LNCAP (cell line): ENCODE measurements around the gene CCDC57.

Experiments used
- TF ChIP-seq, protein P1 (sequence below): fragments of 450-650 bp; IDR thresholded peaks from 2 replicates; pipeline ENCODE4 v1.5.1; 2017; ENCODE audit warnings: mild to moderate bottlenecking

Gene CCDC57

DNA sequence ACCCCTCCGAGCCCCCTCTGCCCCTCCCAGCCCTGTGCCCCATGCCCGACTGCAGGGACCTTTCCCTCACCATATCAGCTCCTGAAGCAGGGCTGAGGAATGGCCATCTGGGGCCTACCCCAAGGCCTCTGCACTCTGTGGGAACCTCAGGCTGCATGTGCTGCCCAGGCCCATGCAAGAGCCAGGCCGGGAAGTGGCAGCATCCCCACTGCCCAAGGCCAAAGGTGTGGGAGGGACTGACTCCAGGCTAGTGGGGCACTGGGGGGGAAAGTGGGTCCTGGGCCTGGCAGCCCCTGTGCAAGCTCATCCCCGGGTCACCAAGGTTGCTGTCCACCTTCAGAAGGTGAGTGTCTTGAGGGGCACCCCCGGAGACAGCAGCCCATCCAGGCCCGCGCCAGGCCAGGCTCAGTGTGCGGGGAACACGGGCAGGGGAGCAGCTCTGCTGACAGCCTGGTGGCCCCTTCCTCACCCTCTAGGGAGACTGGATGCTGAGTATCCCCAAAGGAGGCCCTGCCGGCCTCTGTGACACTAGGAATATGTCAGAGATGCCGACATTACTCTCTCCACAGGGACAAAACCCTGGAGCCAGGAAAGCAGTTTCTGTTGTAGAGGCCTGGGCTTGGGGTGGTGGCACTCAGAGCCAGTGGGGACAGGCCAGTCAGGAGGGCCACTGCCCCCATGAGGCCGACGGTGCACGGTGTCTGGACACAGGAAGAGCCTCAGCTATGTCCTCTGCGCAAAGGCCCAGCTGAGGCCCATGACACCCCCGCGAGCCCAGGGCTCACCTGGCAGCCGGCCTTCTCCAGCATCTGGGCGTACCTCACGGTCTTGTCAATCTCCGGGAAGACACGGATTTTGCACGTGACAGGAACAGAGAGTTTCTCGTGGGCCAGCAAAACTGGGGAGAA is 150.3 kb downstream of the CCDC57 start:
- TF ChIP-seq, protein P1, sequence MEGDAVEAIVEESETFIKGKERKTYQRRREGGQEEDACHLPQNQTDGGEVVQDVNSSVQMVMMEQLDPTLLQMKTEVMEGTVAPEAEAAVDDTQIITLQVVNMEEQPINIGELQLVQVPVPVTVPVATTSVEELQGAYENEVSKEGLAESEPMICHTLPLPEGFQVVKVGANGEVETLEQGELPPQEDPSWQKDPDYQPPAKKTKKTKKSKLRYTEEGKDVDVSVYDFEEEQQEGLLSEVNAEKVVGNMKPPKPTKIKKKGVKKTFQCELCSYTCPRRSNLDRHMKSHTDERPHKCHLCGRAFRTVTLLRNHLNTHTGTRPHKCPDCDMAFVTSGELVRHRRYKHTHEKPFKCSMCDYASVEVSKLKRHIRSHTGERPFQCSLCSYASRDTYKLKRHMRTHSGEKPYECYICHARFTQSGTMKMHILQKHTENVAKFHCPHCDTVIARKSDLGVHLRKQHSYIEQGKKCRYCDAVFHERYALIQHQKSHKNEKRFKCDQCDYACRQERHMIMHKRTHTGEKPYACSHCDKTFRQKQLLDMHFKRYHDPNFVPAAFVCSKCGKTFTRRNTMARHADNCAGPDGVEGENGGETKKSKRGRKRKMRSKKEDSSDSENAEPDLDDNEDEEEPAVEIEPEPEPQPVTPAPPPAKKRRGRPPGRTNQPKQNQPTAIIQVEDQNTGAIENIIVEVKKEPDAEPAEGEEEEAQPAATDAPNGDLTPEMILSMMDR, result no peak

DNA sequence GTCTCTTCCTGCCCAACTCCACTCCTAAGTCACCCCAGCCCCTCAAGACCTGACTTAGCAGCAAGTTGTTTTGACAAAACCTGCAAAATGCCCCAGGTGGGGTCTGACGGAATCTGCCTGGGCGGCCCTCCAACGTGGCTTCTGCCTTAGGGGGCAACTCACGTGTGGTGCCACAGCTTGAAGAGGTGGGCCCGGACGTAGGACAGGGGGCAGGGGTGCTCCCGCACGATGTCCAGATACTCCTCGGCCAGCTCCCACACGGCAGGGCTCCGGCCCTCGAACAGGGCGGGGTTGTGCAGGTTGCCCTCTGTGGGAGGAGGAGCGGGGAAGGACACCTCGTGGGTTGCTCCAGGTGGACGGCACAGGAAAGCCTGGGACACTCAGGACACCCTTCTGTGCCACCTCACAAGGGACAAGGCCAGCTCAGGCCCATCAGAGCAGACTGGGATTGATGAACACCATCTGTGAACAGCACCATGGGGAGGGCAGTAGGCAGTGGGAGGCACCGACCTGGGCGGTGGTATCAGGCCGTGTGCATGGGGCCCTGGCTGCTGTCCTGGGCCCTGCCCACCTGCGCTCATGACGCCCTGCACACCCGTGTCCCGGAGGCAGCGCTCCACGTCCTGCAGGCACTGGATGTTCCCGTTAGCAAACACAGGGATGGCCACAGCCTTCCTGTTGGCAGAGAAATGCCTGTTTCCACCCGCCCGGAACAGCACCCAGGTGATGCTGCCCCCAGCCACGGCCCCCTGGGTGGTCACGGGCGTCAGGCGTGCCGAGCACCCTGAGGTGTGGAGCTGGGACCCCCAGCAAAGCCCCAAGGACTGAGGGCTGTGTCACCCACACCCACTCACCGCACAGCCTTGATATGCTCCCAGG is 151.4 kb downstream of the CCDC57 start:
- TF ChIP-seq, protein P1, result no peak

DNA sequence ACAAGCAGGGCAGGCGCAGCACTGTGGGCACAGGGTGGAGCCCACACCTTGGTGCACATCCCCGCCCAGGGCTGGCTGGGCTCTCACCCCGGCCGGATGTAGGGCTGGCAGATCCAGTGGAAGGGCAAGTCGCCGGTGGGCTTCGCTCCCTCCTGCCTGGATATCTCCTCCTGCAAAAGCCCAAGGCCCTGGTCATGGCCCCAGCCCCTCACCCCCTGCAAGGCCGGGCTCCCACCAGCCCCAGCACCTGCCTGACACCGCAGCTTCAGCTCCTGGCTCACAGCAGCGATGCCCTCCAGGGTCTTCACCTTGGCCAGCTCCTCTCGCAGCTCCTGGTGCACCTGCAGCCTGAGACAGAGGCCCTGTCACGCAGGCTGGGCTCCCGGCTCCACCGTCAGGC is 152.0 kb downstream of the CCDC57 start:
- TF ChIP-seq, protein P1, result no peak

DNA sequence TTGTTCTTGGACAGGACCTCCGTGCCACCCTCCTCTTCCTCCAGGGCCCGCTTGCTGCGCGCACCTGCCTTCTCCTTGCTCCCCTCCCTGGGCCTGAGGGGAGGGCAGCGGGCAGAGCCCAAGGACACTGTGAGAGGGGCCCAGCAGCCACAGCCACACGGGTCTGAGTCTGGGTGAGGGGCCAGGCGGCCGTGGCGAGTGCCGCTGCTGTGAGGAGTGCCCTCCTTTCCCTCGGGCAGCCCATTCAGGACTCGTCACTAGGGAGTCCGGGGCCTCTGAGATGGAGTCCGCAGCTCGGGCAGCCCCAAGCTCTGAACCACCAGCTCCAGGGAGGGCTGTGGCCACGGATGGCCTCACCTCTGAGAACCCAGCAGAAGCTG is 152.7 kb downstream of the CCDC57 start:
- TF ChIP-seq, protein P1, result no peak

DNA sequence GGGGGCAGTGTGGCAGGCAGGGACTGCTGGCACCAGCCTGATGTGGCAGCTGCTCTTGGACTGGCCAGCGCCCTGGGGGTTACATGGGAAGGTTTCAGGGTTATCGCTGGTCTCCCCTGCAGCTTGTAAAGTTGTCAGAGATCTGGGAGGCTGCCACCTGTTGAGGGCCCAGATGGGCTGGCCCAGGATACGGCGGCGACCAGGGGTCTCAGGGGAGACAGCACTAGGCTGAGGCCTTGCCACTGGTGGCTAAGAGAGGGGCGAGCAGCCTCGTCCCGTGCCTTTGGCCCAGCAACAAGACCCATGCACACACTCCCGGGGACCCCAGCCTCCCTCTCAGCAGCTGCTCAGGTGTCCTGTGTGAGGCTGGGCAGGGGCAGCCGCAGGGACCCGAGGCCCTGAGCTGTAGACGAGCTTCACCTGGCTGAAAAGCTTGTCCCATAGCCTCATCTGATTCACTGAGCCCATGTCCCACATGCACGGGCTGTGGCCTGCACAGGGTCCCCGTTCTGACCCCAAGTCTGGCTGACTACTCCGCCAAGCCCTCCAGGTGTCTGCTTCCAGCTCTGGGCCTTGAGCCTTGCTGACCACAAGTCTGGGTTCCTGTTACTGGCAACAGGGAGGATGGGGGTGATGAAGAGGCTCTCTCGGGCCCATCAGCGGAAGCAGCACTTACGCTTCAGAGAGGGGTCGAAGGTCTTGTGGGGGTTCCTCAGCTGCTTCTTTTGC is 153.2 kb downstream of the CCDC57 start:
- TF ChIP-seq, protein P1, result no peak

DNA sequence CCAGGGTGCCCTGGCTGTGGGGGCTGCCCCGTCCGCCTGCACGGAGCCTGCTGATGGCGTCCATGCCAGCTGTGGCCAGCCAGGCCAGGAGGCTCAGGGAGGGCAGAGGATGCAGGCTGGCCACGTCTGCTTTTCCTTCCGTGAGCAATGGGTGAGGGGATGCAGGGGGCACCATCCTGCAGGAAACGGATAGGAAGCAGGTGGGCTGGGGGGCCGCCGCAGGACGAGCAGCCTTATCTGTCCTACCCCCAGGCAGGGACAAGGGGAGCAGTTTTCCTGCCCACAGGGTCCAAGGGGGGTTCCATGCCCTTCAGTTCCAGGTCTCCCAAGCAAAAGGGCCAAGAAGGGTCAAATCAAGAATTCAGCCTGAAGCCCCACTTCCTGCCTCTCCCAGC is 153.8 kb downstream of the CCDC57 start:
- TF ChIP-seq, protein P1, result no peak

DNA sequence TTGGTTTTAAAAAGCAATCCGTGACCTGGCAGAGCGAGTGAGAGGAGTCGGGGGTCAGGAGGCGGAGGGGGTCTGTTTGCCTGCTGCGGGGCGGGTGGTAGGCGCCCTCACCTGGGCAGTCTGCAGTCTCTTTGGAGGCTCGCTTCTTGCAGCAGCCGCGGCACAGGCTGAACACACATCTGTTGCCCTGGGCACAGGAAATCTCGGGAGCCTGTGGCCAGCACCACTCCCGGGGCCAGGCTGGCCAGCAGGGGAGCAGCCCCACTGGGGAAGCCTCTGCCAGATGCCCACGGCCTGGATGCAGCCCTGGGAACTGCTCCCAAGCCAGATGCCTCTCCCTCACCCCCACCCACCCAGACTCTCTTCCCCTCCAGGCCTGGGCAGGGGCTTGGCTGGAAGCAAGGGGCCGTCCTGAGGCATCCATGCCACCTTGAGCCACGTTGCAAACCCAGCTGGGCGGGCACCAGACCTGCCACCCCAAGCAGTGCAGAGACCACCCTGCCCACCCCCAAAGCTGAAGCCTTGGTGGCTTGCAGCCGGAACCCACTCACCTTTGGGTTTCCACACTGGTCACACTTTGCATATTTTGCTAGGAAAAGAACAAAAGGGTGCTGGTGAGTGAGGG is 154.3 kb downstream of the CCDC57 start:
- TF ChIP-seq, protein P1, result no peak
